ENCODE results near the gene ATG16L1. TPM values are rescaled to one million over a fixed set of nuclear protein-coding genes. Genes with fewer than 3 reads are reported as not detected.

ATG16L1 gene
- total RNA-seq, 1 experiment from 2014 or later: 52.3 TPM

DNA sequence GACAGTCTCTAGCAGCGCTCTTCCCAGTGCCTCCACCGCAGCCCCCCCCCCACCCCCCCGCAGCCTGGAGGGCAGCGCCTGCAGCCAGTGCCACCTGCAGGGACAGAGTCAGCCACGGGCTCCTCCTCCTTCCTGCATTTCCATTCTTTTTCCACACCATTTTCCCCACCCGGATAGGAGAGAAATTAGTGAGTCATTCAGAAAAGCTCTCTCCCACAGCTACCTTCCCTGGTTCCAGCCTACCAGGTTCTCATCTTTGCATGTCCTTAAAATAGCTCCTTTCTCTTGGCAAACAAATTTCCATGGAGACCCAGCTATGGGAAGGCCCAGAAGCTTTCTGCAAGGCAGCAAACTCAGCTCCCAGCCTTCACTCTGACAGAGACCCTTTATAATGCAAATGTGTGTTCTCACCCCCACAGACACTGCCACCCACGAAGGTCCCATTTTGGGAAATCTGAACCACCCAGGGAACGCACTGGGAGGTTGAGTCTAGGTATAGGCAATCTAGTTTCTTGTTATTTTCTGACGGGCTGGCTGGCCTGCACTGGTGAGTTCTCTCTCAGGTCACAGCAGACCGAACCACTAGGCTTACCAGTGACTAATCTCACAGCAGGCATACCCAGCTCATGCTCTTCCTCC is 41.8 kb upstream of the ATG16L1 start:
- Histone ChIP-seq H3K4me3 (ENCODE audit: low read depth in 2 of 2, low read length in 2 of 2) (no peak overlapping the region), H3K36me3 (ENCODE audit: control insufficient read depth, insufficient read depth, low read length) (no peaks in the 10 kb centered on the region), H3K4me1 (ENCODE audit: control insufficient read depth, insufficient read depth, low read length) (peaks cover 26% of the 10 kb centered on the region), H3K27me3 (ENCODE audit: control insufficient read depth, insufficient read depth, low read length) (no peaks in the 10 kb centered on the region), H3K27ac (ENCODE audit: low read length) (no peak overlapping the region), H3K9me3 (ENCODE audit: control insufficient read depth, insufficient read depth, low read depth, low read length) (no peaks in the 10 kb centered on the region)
- BruUV-seq (replicated peaks): no TSS peak
- intact Hi-C loops (cut with micrococcal nuclease; ENCODE audit: unreplicated experiment): no loop called here
- TF ChIP-seq, protein P1, sequence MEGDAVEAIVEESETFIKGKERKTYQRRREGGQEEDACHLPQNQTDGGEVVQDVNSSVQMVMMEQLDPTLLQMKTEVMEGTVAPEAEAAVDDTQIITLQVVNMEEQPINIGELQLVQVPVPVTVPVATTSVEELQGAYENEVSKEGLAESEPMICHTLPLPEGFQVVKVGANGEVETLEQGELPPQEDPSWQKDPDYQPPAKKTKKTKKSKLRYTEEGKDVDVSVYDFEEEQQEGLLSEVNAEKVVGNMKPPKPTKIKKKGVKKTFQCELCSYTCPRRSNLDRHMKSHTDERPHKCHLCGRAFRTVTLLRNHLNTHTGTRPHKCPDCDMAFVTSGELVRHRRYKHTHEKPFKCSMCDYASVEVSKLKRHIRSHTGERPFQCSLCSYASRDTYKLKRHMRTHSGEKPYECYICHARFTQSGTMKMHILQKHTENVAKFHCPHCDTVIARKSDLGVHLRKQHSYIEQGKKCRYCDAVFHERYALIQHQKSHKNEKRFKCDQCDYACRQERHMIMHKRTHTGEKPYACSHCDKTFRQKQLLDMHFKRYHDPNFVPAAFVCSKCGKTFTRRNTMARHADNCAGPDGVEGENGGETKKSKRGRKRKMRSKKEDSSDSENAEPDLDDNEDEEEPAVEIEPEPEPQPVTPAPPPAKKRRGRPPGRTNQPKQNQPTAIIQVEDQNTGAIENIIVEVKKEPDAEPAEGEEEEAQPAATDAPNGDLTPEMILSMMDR (IDR thresholded peaks at IDR 0.05): no peak
- TF ChIP-seq, protein P2, sequence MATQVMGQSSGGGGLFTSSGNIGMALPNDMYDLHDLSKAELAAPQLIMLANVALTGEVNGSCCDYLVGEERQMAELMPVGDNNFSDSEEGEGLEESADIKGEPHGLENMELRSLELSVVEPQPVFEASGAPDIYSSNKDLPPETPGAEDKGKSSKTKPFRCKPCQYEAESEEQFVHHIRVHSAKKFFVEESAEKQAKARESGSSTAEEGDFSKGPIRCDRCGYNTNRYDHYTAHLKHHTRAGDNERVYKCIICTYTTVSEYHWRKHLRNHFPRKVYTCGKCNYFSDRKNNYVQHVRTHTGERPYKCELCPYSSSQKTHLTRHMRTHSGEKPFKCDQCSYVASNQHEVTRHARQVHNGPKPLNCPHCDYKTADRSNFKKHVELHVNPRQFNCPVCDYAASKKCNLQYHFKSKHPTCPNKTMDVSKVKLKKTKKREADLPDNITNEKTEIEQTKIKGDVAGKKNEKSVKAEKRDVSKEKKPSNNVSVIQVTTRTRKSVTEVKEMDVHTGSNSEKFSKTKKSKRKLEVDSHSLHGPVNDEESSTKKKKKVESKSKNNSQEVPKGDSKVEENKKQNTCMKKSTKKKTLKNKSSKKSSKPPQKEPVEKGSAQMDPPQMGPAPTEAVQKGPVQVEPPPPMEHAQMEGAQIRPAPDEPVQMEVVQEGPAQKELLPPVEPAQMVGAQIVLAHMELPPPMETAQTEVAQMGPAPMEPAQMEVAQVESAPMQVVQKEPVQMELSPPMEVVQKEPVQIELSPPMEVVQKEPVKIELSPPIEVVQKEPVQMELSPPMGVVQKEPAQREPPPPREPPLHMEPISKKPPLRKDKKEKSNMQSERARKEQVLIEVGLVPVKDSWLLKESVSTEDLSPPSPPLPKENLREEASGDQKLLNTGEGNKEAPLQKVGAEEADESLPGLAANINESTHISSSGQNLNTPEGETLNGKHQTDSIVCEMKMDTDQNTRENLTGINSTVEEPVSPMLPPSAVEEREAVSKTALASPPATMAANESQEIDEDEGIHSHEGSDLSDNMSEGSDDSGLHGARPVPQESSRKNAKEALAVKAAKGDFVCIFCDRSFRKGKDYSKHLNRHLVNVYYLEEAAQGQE (IDR thresholded peaks at IDR 0.05; ENCODE audit: insufficient read depth in 1 of 2, low read depth in 2 of 2, low read length in 1 of 2): no peak
- TF ChIP-seq TCF7L2 (IDR thresholded peaks at IDR 0.05; ENCODE audit: low read depth, low read length): no peak
- no peak for TF ChIP-seq SIN3A (IDR thresholded peaks at IDR 0.05; ENCODE audit: borderline replicate concordance, insufficient read depth, low read depth, low read length)
- no peak for TF ChIP-seq POLR2AphosphoS5 (IDR thresholded peaks at IDR 0.05; ENCODE audit: low read depth, low read length)
- in situ Hi-C loops (cut with HindIII; ENCODE audit: low pct_unique_long_range_greater_than_20kb, low sequenced_read_pairs): no loop called here
- no peak for DNase-seq (ENCODE audit: low read depth, low spot score)
- POLR2A ChIA-PET: no interaction called here
- peak; percentile 16; the same call in 1 of the 2 replicates for ATAC-seq
- CTCF ChIA-PET: no interaction called here

DNA sequence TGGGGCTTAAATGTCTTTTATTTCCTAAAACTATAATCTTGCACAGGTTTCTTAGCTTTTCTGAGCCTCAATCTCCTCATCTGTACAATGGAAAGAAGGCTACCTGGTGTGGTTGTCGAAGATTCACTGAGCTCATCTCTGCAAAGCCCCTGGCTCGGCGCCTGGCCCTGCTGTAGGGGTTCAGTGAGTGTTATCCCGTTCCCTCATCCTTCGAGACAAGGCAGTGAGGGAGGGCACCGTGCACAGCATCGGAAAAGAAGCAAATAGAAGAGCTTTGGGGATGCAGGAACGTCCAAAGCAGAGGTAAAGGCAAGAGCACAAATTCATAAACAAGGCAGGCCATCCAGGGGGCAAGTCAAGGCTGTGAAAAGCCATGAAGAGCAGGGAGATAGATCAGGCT is 41.2 kb upstream of the ATG16L1 start:
- intact Hi-C loops (cut with micrococcal nuclease; ENCODE audit: unreplicated experiment): no loop called here
- in situ Hi-C loops (cut with HindIII; ENCODE audit: low pct_unique_long_range_greater_than_20kb, low sequenced_read_pairs): no loop called here
- BruUV-seq (replicated peaks): no TSS peak
- CTCF ChIA-PET: no interaction called here
- no peak for TF ChIP-seq POLR2AphosphoS5 (IDR thresholded peaks at IDR 0.05; ENCODE audit: low read depth, low read length)
- TF ChIP-seq, protein P2 (IDR thresholded peaks at IDR 0.05; ENCODE audit: insufficient read depth in 1 of 2, low read depth in 2 of 2, low read length in 1 of 2): no peak
- Histone ChIP-seq H3K4me1 (ENCODE audit: control insufficient read depth, insufficient read depth, low read length) (peaks cover 26% of the 10 kb centered on the region), H3K9me3 (ENCODE audit: control insufficient read depth, insufficient read depth, low read depth, low read length) (no peaks in the 10 kb centered on the region), H3K36me3 (ENCODE audit: control insufficient read depth, insufficient read depth, low read length) (no peaks in the 10 kb centered on the region), H3K4me3 (ENCODE audit: low read depth in 2 of 2, low read length in 2 of 2) (no peak overlapping the region), H3K27me3 (ENCODE audit: control insufficient read depth, insufficient read depth, low read length) (no peaks in the 10 kb centered on the region), H3K27ac (ENCODE audit: low read length) (no peak overlapping the region; the same call in 1 of the 2 replicates)
- POLR2A ChIA-PET: no interaction called here
- no peak for DNase-seq (ENCODE audit: low read depth, low spot score)
- ATAC-seq: no peak
